ENCODE measurements around the gene TMEM175.

- TF ChIP-seq CTCF (conservative IDR thresholded peaks at IDR 0.05; ENCODE audit: low read depth, low read length) (no peak), EZH2phosphoT487 (IDR thresholded peaks at IDR 0.05; ENCODE audit: borderline replicate concordance, low read length) (no peak), EZH2 (IDR thresholded peaks at IDR 0.05; ENCODE audit: low read length, unreplicated experiment) (no peak)
Observed at GRCh38 chr4:950136-951020, 18.1 kb downstream of the TMEM175 start.

Measured in PC-3 (cell line).